GM19324 (cell line): ENCODE results near the gene DDR1.

Source experiments
- ATAC-seq: cut with Tn5 transposase; IDR thresholded peaks from one replicate; pipeline ENCODE4 v1.9.1; 2021; ENCODE audit warnings: mild to moderate bottlenecking, moderate library complexity; ENCODE audit not compliant: unreplicated experiment, low FRiP score

Gene DDR1

GRCh38 chr6:30942338-30943060 is 58.2 kb downstream of the DDR1 start:
- ATAC-seq = no peak

DNA sequence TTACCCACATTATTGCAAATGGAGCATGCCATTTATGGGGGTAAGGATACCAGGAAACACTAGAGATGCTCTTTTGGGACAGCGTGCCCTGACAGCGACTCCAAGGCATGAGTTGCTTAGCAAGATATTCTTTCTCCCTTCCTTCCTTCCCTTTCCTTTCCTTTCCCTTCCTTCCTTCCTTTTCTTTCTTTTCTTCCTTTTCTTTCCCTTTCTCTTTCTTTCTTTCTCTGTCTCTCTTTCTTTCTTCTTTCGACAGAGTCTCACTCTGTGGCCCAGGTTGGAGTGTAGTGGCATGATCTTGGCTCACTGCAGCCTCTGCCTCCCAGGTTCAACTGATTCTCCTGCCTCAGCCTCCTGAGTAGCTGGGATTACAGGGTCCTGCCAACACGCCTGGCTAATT is 59.7 kb downstream of the DDR1 start:
- no peak for ATAC-seq

DNA sequence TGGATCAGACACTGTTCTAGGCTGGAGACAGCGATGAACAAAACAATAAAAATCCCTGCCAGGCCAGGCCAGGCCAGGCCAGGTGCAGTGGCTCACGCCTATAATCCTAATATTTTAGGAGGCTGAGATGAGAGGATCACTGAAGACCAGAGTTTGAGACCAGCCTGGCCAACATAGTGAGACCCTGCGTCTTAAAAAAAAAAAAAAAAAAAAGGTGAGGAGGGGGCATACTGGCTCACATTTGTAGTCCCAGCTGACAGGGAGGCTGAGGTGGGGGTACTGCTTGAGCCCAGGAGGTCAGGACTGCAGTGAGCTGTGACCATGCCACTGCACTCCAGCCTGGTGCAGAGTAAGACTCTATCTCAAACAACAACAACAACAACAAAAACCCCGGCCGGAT is 61.0 kb downstream of the DDR1 start:
- ATAC-seq = no peak

DNA sequence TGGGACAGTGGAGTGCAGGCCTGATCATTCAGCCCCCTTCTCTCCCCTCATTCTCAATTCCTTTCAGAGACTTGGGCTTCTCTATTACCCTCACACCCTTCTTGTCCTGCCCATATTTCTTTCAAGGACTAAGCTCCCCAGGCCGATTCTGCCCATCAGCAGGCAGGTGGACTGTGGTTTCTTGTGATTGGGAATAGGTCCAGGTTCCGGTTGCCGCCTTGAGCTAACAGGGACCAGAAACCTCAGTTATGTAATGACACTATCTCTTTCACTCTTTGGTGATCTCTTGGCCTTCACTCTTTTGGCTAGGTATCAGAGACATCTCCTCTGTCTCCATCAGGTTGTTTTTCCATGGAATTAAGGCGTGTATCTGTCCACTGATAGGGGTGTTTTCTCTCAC is 62.9 kb downstream of the DDR1 start:
- no peak for ATAC-seq

GRCh38 chr6:30948811-30949210 is 64.5 kb downstream of the DDR1 start:
- no peak for ATAC-seq
